ENCODE measurements around the gene ARFGEF3. TPM values are rescaled to one million over a fixed set of nuclear protein-coding genes. Genes with fewer than 3 reads are reported as not detected.
"Not testable (repeated sequence)": the region's sequence is repeated elsewhere in the genome, so short reads cannot be mapped to it uniquely, and the experiment has no call there.

ARFGEF3 gene
- total RNA-seq, 1 experiment from 2014 or later, result 7.8 TPM

GRCh38 chr6:138211601-138212000 lies 49.9 kb downstream of the ARFGEF3 start:
- no peak for DNase-seq
- BruUV-seq (replicated peaks), result no TSS peak
- ChIA-PET CTCF (no interaction called here), POLR2A (ENCODE audit: unreplicated experiment) (interaction anchor here (0.6 kb wide), 1 partner anchor 561 kb away, joined by 4 read pairs; no protein-coding TSS in a partner anchor)
- Histone ChIP-seq H3K27me3 (ENCODE audit: low read length) (no peaks in the 10 kb centered on the region), H4K20me1 (ENCODE audit: low read length) (no peaks in the 10 kb centered on the region), H3K9ac (ENCODE audit: low read length) (no peak overlapping the region), H3K4me3 (ENCODE audit: low read length) (no peak overlapping the region), H2AFZ (ENCODE audit: low read length) (no peak overlapping the region), H3K36me3 (ENCODE audit: low read depth, low read length) (no peaks in the 10 kb centered on the region), H3K9me3 (ENCODE audit: low read length) (no peaks in the 10 kb centered on the region), H3K79me2 (ENCODE audit: low read length) (no peaks in the 10 kb centered on the region), H3K27ac (ENCODE audit: low read length) (no peak overlapping the region), H3K4me2 (ENCODE audit: low read length) (no peak overlapping the region), H3F3A (ENCODE audit: low read length, unreplicated experiment) (no peaks in the 10 kb centered on the region), H3K4me1 (ENCODE audit: insufficient read depth, low read length) (no peaks in the 10 kb centered on the region), H3K9me2 (replicated peaks; ENCODE audit: low read length) (no peaks in the 10 kb centered on the region)
- TF ChIP-seq CTCF (conservative IDR thresholded peaks at IDR 0.05; ENCODE audit: low read depth, low read length) (no peak), EZH2 (IDR thresholded peaks at IDR 0.05; ENCODE audit: low read length, unreplicated experiment) (no peak), EZH2phosphoT487 (IDR thresholded peaks at IDR 0.05; ENCODE audit: borderline replicate concordance, low read length) (no peak)
- no peak for ATAC-seq
- intact Hi-C loops (cut with micrococcal nuclease), result no loop called here

- H3K9ac ChIP-seq (ENCODE audit: low read length); POLR2A ChIA-PET (ENCODE audit: unreplicated experiment); H3K36me3 ChIP-seq (ENCODE audit: low read depth, low read length); H3K4me1 ChIP-seq (ENCODE audit: insufficient read depth, low read length); CTCF ChIA-PET; intact Hi-C loops (cut with micrococcal nuclease); H3K4me3 ChIP-seq (ENCODE audit: low read length); BruUV-seq (replicated peaks); H3K4me2 ChIP-seq (ENCODE audit: low read length); ATAC-seq; H2AFZ ChIP-seq (ENCODE audit: low read length); H3K79me2 ChIP-seq (ENCODE audit: low read length); H3K9me2 ChIP-seq (replicated peaks; ENCODE audit: low read length); H4K20me1 ChIP-seq (ENCODE audit: low read length); H3F3A ChIP-seq (ENCODE audit: low read length, unreplicated experiment); H3K9me3 ChIP-seq (ENCODE audit: low read length); H3K27me3 ChIP-seq (ENCODE audit: low read length); DNase-seq; H3K27ac ChIP-seq (ENCODE audit: low read length): not testable (repeated sequence)
Observed at GRCh38 chr6:138212530-138212929, 50.8 kb downstream of the ARFGEF3 start.

- DNase-seq (no peak), ATAC-seq (no peak)
- Histone ChIP-seq H3K9me2 (replicated peaks; ENCODE audit: low read length) (no peaks in the 10 kb centered on the region), H3K9ac (ENCODE audit: low read length) (no peak overlapping the region), H3K4me2 (ENCODE audit: low read length) (no peak overlapping the region), H3K9me3 (ENCODE audit: low read length) (no peaks in the 10 kb centered on the region), H3F3A (ENCODE audit: low read length, unreplicated experiment) (no peaks in the 10 kb centered on the region), H2AFZ (ENCODE audit: low read length) (no peak overlapping the region), H3K4me1 (ENCODE audit: insufficient read depth, low read length) (no peaks in the 10 kb centered on the region), H3K27me3 (ENCODE audit: low read length) (no peaks in the 10 kb centered on the region), H3K4me3 (ENCODE audit: low read length) (no peak overlapping the region), H3K36me3 (ENCODE audit: low read depth, low read length) (no peaks in the 10 kb centered on the region), H4K20me1 (ENCODE audit: low read length) (no peaks in the 10 kb centered on the region), H3K79me2 (ENCODE audit: low read length) (no peaks in the 10 kb centered on the region), H3K27ac (ENCODE audit: low read length) (no peak overlapping the region)
- CTCF ChIA-PET, result no interaction called here
- no peak for TF ChIP-seq EZH2phosphoT487 (IDR thresholded peaks at IDR 0.05; ENCODE audit: borderline replicate concordance, low read length)
- no peak for TF ChIP-seq CTCF (conservative IDR thresholded peaks at IDR 0.05; ENCODE audit: low read depth, low read length)
- no peak for TF ChIP-seq EZH2 (IDR thresholded peaks at IDR 0.05; ENCODE audit: low read length, unreplicated experiment)
- intact Hi-C loops (cut with micrococcal nuclease), result no loop called here
- no TSS peak for BruUV-seq (replicated peaks)
- POLR2A ChIA-PET (ENCODE audit: unreplicated experiment), result no interaction called here
Observed at GRCh38 chr6:138215093-138215782, 53.5 kb downstream of the ARFGEF3 start.
